ENCODE results near the gene KRTAP10-1. TPM values are rescaled to one million over a fixed set of nuclear protein-coding genes. Genes with fewer than 3 reads are reported as not detected.

Gene KRTAP10-1
- total and polyA plus RNA-seq, 2 of the 13 experiments (the other 11 are each of a cell fraction or from before 2014, with no cell fraction given), result not detected

GRCh38 chr21:44574457-44575306 is 34.7 kb upstream of the KRTAP10-1 start (continued):
- TF ChIP-seq ZNF446 (CRISPR knock-in tag; IDR thresholded peaks at IDR 0.05), result no peak
- TF ChIP-seq U2AF2 (IDR thresholded peaks at IDR 0.05; ENCODE audit: low read depth, low read length), result no peak
- no peak for TF ChIP-seq NFE2 (CRISPR knock-in tag; IDR thresholded peaks at IDR 0.05)
- no peak for TF ChIP-seq NBN (conservative IDR thresholded peaks at IDR 0.05)
- no peak for TF ChIP-seq ZNF207 (IDR thresholded peaks at IDR 0.05; ENCODE audit: borderline replicate concordance)
- no peak for TF ChIP-seq PCBP2 (optimal IDR thresholded peaks at IDR 0.05; ENCODE audit: low read depth, low read length, poor library complexity, severe bottlenecking)
- TF ChIP-seq REPIN1 (CRISPR knock-in tag; IDR thresholded peaks at IDR 0.05; ENCODE audit: borderline replicate concordance, low read depth), result 0 out of 2 replicates have a peak, but pooled peaks have one; percentile 56
- TF ChIP-seq ZBTB4 (CRISPR knock-in tag; IDR thresholded peaks at IDR 0.05; ENCODE audit: borderline replicate concordance), result peak; percentile 37; the same call in 1 of the 2 replicates
- no peak for TF ChIP-seq THAP8 (CRISPR knock-in tag; IDR thresholded peaks at IDR 0.05; ENCODE audit: borderline replicate concordance)
- TF ChIP-seq, protein P1, sequence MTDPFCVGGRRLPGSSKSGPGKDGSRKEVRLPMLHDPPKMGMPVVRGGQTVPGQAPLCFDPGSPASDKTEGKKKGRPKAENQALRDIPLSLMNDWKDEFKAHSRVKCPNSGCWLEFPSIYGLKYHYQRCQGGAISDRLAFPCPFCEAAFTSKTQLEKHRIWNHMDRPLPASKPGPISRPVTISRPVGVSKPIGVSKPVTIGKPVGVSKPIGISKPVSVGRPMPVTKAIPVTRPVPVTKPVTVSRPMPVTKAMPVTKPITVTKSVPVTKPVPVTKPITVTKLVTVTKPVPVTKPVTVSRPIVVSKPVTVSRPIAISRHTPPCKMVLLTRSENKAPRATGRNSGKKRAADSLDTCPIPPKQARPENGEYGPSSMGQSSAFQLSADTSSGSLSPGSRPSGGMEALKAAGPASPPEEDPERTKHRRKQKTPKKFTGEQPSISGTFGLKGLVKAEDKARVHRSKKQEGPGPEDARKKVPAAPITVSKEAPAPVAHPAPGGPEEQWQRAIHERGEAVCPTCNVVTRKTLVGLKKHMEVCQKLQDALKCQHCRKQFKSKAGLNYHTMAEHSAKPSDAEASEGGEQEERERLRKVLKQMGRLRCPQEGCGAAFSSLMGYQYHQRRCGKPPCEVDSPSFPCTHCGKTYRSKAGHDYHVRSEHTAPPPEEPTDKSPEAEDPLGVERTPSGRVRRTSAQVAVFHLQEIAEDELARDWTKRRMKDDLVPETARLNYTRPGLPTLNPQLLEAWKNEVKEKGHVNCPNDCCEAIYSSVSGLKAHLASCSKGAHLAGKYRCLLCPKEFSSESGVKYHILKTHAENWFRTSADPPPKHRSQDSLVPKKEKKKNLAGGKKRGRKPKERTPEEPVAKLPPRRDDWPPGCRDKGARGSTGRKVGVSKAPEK (CRISPR knock-in tag; IDR thresholded peaks at IDR 0.05; ENCODE audit: borderline replicate concordance), result no peak
- TF ChIP-seq ZKSCAN5 (CRISPR knock-in tag; IDR thresholded peaks at IDR 0.05), result no peak
- no peak for TF ChIP-seq MTA3 (CRISPR knock-in tag; IDR thresholded peaks at IDR 0.05)
- peak; percentile 75 for TF ChIP-seq MED1 (CRISPR knock-in tag; IDR thresholded peaks at IDR 0.05)
- TF ChIP-seq ZNF75D (CRISPR knock-in tag; IDR thresholded peaks at IDR 0.05; ENCODE audit: borderline replicate concordance), result no peak
- no peak for TF ChIP-seq ZNF33B (CRISPR knock-in tag; IDR thresholded peaks at IDR 0.05)
- TF ChIP-seq RARA (CRISPR knock-in tag; IDR thresholded peaks at IDR 0.05), result no peak
- TF ChIP-seq, protein P2, sequence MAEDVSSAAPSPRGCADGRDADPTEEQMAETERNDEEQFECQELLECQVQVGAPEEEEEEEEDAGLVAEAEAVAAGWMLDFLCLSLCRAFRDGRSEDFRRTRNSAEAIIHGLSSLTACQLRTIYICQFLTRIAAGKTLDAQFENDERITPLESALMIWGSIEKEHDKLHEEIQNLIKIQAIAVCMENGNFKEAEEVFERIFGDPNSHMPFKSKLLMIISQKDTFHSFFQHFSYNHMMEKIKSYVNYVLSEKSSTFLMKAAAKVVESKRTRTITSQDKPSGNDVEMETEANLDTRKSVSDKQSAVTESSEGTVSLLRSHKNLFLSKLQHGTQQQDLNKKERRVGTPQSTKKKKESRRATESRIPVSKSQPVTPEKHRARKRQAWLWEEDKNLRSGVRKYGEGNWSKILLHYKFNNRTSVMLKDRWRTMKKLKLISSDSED (CRISPR knock-in tag; IDR thresholded peaks at IDR 0.05), result no peak
- TF ChIP-seq ZNF564 (CRISPR knock-in tag; IDR thresholded peaks at IDR 0.05), result peak; percentile 46; the same call in 1 of the 2 replicates
- TF ChIP-seq JUN (CRISPR knock-in tag; IDR thresholded peaks at IDR 0.05), result no peak

Measured in HepG2 (cell line).